Osteoblast (primary cell): ENCODE measurements around the gene PRCC. TPM values are rescaled to one million over a fixed set of nuclear protein-coding genes. Genes with fewer than 3 reads are reported as not detected.

Experiments used
- DNase-seq: peaks from one replicate; pipeline ENCODE4 v3.0.0; 2011; ENCODE audit warnings: low spot score, mixed read lengths; ENCODE audit not compliant: insufficient read length; ENCODE audit errors: missing footprints
- H2AFZ ChIP-seq: 2 replicates; pipeline ENCODE4 v1.6.0; 2011; ENCODE audit warnings: mild to moderate bottlenecking, low read length
- H3K27ac ChIP-seq: 2 replicates; pipeline ENCODE4 v1.5.1; 2011; ENCODE audit warnings: mild to moderate bottlenecking, low read depth, low read length, moderate library complexity
- H3K27me3 ChIP-seq: 2 replicates; pipeline ENCODE4 v1.6.0; 2012; ENCODE audit warnings: mild to moderate bottlenecking, control low read depth, inconsistent platforms, low read length, moderate library complexity; ENCODE audit not compliant: insufficient read depth
- H3K36me3 ChIP-seq: 2 replicates; pipeline ENCODE4 v1.5.1; 2011; ENCODE audit warnings: mild to moderate bottlenecking, low read length, control low read depth, moderate library complexity; ENCODE audit not compliant: insufficient read depth
- H3K4me1 ChIP-seq: 2 replicates; pipeline ENCODE4 v1.5.1; 2011; ENCODE audit warnings: mild to moderate bottlenecking, low read length, control low read depth, moderate library complexity; ENCODE audit not compliant: insufficient read depth
- H3K4me2 ChIP-seq: 2 replicates; pipeline ENCODE4 v1.6.0; 2011; ENCODE audit warnings: mild to moderate bottlenecking, low read length; ENCODE audit not compliant: insufficient read depth
- H3K4me3 ChIP-seq: fragments of 200-600 bp; sonication (generic); 3 replicates; pipeline ENCODE4 v1.5.1; 2012; ENCODE audit warnings: mild to moderate bottlenecking, low read length, inconsistent platforms; ENCODE audit not compliant: insufficient read depth
- H3K79me2 ChIP-seq: 2 replicates; pipeline ENCODE4 v1.6.0; 2012; ENCODE audit warnings: mild to moderate bottlenecking, low read length, control low read depth, inconsistent platforms; ENCODE audit not compliant: insufficient read depth
- H3K9me3 ChIP-seq: 2 replicates; pipeline ENCODE4 v1.5.1; 2011; ENCODE audit warnings: low read depth, low read length, control low read depth
- H4K20me1 ChIP-seq: 2 replicates; pipeline ENCODE4 v1.6.0; 2012; ENCODE audit warnings: mild to moderate bottlenecking, low read length, control low read depth; ENCODE audit not compliant: insufficient read depth
- CTCF ChIP-seq: IDR thresholded peaks from 2 replicates; pipeline ENCODE4 v1.5.1; 2011; ENCODE audit warnings: mild to moderate bottlenecking, low read depth, low read length, moderate library complexity; ENCODE audit errors: extremely low read depth
- total RNA-seq: library from RNA; depleted of rRNA; stranded (reverse); fragments of >200 nt; gene quantifications from 2 replicates; pipeline ENCODE4 v1.2.3, GENCODE V29; 2012

PRCC gene
- total RNA-seq, 1 donor: 22.8 TPM

GRCh38 chr1:156805766-156806511 is 38.6 kb downstream of the PRCC start:
- Histone ChIP-seq H3K4me3 (no peak overlapping the region), H3K4me1 (peaks cover 18% of the 10 kb centered on the region), H3K27ac (no peak overlapping the region)

GRCh38 chr1:156806512-156807440 is 39.4 kb downstream of the PRCC start:
- no peak for DNase-seq
- H3K4me2 ChIP-seq: no peak overlapping the region
- H3K4me1 ChIP-seq: peaks cover 10% of the 10 kb centered on the region
- H3K4me3 ChIP-seq: no peak overlapping the region
- no peak overlapping the region for H2AFZ ChIP-seq
- no peaks in the 10 kb centered on the region for H3K79me2 ChIP-seq
- H3K27me3 ChIP-seq: no peaks in the 10 kb centered on the region
- H3K27ac ChIP-seq: no peak overlapping the region
- TF ChIP-seq CTCF: no peak
- no peaks in the 10 kb centered on the region for H3K9me3 ChIP-seq
- no peaks in the 10 kb centered on the region for H3K36me3 ChIP-seq
- peaks cover 3% of the 10 kb centered on the region for H4K20me1 ChIP-seq

More at GRCh38 chr1:156805766-156806511, 38.6 kb downstream of the PRCC start:
- Histone ChIP-seq H4K20me1 (peaks cover 7% of the 10 kb centered on the region), H3K27me3 (no peaks in the 10 kb centered on the region), H3K4me2 (no peak overlapping the region), H3K36me3 (peaks cover 3% of the 10 kb centered on the region), H3K9me3 (no peaks in the 10 kb centered on the region), H2AFZ (no peak overlapping the region), H3K79me2 (no peaks in the 10 kb centered on the region)
- TF ChIP-seq CTCF: no peak
- peak; percentile 68 for DNase-seq

GRCh38 chr1:156807627-156808026 is 40.3 kb downstream of the PRCC start:
- Histone ChIP-seq H3K27ac (no peak overlapping the region), H4K20me1 (no peaks in the 10 kb centered on the region), H3K36me3 (no peaks in the 10 kb centered on the region), H3K4me2 (no peak overlapping the region), H2AFZ (no peak overlapping the region), H3K27me3 (no peaks in the 10 kb centered on the region), H3K79me2 (no peaks in the 10 kb centered on the region), H3K9me3 (no peaks in the 10 kb centered on the region), H3K4me1 (peaks cover 9% of the 10 kb centered on the region), H3K4me3 (no peak overlapping the region)
- TF ChIP-seq CTCF: no peak
- peak; percentile 86 for DNase-seq
